ENCODE data around the gene GJE1.

The GJE1 gene

GRCh38 chr6:142171351-142171750 lies 38.6 kb downstream of the GJE1 start:
- no peaks in the 10 kb centered on the region for H3K4me1 ChIP-seq (ENCODE audit: insufficient read depth, low read length, poor library complexity, severe bottlenecking)
- no peaks in the 10 kb centered on the region for H3K27me3 ChIP-seq (ENCODE audit: insufficient read depth, low read length, poor library complexity, severe bottlenecking)
- H3K79me2 ChIP-seq (ENCODE audit: insufficient read depth, low read length) = 0 out of 2 replicates have a peak, but pooled peaks cover 3% of the 10 kb centered on the region
- H3K9ac ChIP-seq (ENCODE audit: low read depth, low read length, poor library complexity, severe bottlenecking) = no peak overlapping the region
- TF ChIP-seq CTCF (conservative IDR thresholded peaks at IDR 0.05; ENCODE audit: low read length) (no peak), EZH2phosphoT487 (IDR thresholded peaks at IDR 0.05; ENCODE audit: borderline replicate concordance) (no peak)
- no peak overlapping the region for H3K4me2 ChIP-seq (ENCODE audit: low read depth, low read length, poor library complexity, severe bottlenecking)
- H3K4me3 ChIP-seq (ENCODE audit: low read length, poor library complexity, severe bottlenecking) = no peak overlapping the region
- H3K9me2 ChIP-seq (replicated peaks; ENCODE audit: low read depth, low read length) = no peaks in the 10 kb centered on the region
- H3K9me3 ChIP-seq (ENCODE audit: insufficient read depth, low read depth, low read length) = no peaks in the 10 kb centered on the region
- no peak overlapping the region for H2AFZ ChIP-seq (ENCODE audit: low read length)
- H4K20me1 ChIP-seq (ENCODE audit: insufficient read depth, low read length, poor library complexity, severe bottlenecking) = no peaks in the 10 kb centered on the region
- H3F3A ChIP-seq (ENCODE audit: low read depth) = no peaks in the 10 kb centered on the region
- H3K36me3 ChIP-seq (ENCODE audit: insufficient read depth, low read length) = peaks cover 90% of the 10 kb centered on the region

- TF ChIP-seq EZH2phosphoT487 (IDR thresholded peaks at IDR 0.05; ENCODE audit: borderline replicate concordance) (no peak), CTCF (conservative IDR thresholded peaks at IDR 0.05; ENCODE audit: low read length) (no peak)
- H3K4me2 ChIP-seq (ENCODE audit: low read depth, low read length, poor library complexity, severe bottlenecking) = no peak overlapping the region
- no peak overlapping the region for H2AFZ ChIP-seq (ENCODE audit: low read length)
- H3K27me3 ChIP-seq (ENCODE audit: insufficient read depth, low read length, poor library complexity, severe bottlenecking) = no peaks in the 10 kb centered on the region
- no peaks in the 10 kb centered on the region for H4K20me1 ChIP-seq (ENCODE audit: insufficient read depth, low read length, poor library complexity, severe bottlenecking)
- H3K4me1 ChIP-seq (ENCODE audit: insufficient read depth, low read length, poor library complexity, severe bottlenecking) = no peaks in the 10 kb centered on the region
- no peak overlapping the region for H3K9ac ChIP-seq (ENCODE audit: low read depth, low read length, poor library complexity, severe bottlenecking)
- no peaks in the 10 kb centered on the region for H3F3A ChIP-seq (ENCODE audit: low read depth)
- H3K4me3 ChIP-seq (ENCODE audit: low read length, poor library complexity, severe bottlenecking) = no peak overlapping the region
- H3K9me3 ChIP-seq (ENCODE audit: insufficient read depth, low read depth, low read length) = peaks cover 3% of the 10 kb centered on the region; the same call in 1 of the 2 replicates
- no peaks in the 10 kb centered on the region for H3K79me2 ChIP-seq (ENCODE audit: insufficient read depth, low read length)
- H3K36me3 ChIP-seq (ENCODE audit: insufficient read depth, low read length) = peaks cover 90% of the 10 kb centered on the region
- no peaks in the 10 kb centered on the region for H3K9me2 ChIP-seq (replicated peaks; ENCODE audit: low read depth, low read length)
These were observed 40.0 kb downstream of the GJE1 start for GRCh38 chr6:142172758-142173157.

GRCh38 chr6:142173980-142174379 lies 41.3 kb downstream of the GJE1 start:
- Histone ChIP-seq H3K9ac (ENCODE audit: low read depth, low read length, poor library complexity, severe bottlenecking) (no peak overlapping the region), H3K4me1 (ENCODE audit: insufficient read depth, low read length, poor library complexity, severe bottlenecking) (no peaks in the 10 kb centered on the region), H3K36me3 (ENCODE audit: insufficient read depth, low read length) (peaks cover 94% of the 10 kb centered on the region), H3F3A (ENCODE audit: low read depth) (no peaks in the 10 kb centered on the region), H3K27me3 (ENCODE audit: insufficient read depth, low read length, poor library complexity, severe bottlenecking) (no peaks in the 10 kb centered on the region), H3K79me2 (ENCODE audit: insufficient read depth, low read length) (no peaks in the 10 kb centered on the region), H2AFZ (ENCODE audit: low read length) (no peak overlapping the region), H3K4me3 (ENCODE audit: low read length, poor library complexity, severe bottlenecking) (no peak overlapping the region), H3K4me2 (ENCODE audit: low read depth, low read length, poor library complexity, severe bottlenecking) (no peak overlapping the region), H3K9me2 (replicated peaks; ENCODE audit: low read depth, low read length) (no peaks in the 10 kb centered on the region), H4K20me1 (ENCODE audit: insufficient read depth, low read length, poor library complexity, severe bottlenecking) (no peaks in the 10 kb centered on the region), H3K9me3 (ENCODE audit: insufficient read depth, low read depth, low read length) (peaks cover 8% of the 10 kb centered on the region; the same call in 1 of the 2 replicates)
- TF ChIP-seq CTCF (conservative IDR thresholded peaks at IDR 0.05; ENCODE audit: low read length) (no peak), EZH2phosphoT487 (IDR thresholded peaks at IDR 0.05; ENCODE audit: borderline replicate concordance) (no peak)
